ENCODE results near the gene CCR9.

CCR9 gene

GRCh38 chr3:45873036-45873435 is 13.3 kb upstream of the CCR9 start:
- DNase-seq, result no peak

GRCh38 chr3:45873638-45874037 is 12.7 kb upstream of the CCR9 start:
- no peak for DNase-seq

- DNase-seq, result no peak
These were observed 11.5 kb upstream of the CCR9 start for GRCh38 chr3:45874677-45875346.

- DNase-seq, result no peak
These were observed 8.2 kb upstream of the CCR9 start for GRCh38 chr3:45878124-45878523.

- no peak for DNase-seq
These were observed 5.6 kb upstream of the CCR9 start for GRCh38 chr3:45880725-45881077.

GRCh38 chr3:45881078-45882022 is 5.0 kb upstream of the CCR9 start:
- no peak for DNase-seq

GRCh38 chr3:45884368-45885201 is 1.8 kb upstream of the CCR9 start:
- peak in 1 of 2 donors; percentile 20 for DNase-seq

GRCh38 chr3:45887285-45887684 is 942 bp downstream of the CCR9 start:
- DNase-seq, result no peak

GRCh38 chr3:45887759-45888511 is 1.6 kb downstream of the CCR9 start:
- no peak for DNase-seq

GRCh38 chr3:45889337-45889736 is 3.0 kb downstream of the CCR9 start:
- DNase-seq, result no peak

GRCh38 chr3:45890405-45890804 is 4.1 kb downstream of the CCR9 start:
- no peak for DNase-seq

GRCh38 chr3:45892161-45892560 is 5.8 kb downstream of the CCR9 start:
- no peak for DNase-seq

GRCh38 chr3:45894015-45894414 is 7.7 kb downstream of the CCR9 start:
- DNase-seq, result no peak

GRCh38 chr3:45895686-45896468 is 9.5 kb downstream of the CCR9 start:
- no peak for DNase-seq

- DNase-seq, result no peak
These were observed 10.6 kb downstream of the CCR9 start for GRCh38 chr3:45896956-45897355.

- DNase-seq, result no peak
These were observed 18.6 kb downstream of the CCR9 start for GRCh38 chr3:45904931-45905330.

- no peak for DNase-seq
These were observed 19.4 kb downstream of the CCR9 start for GRCh38 chr3:45905755-45906154.

GRCh38 chr3:45906681-45907407 is 20.5 kb downstream of the CCR9 start:
- DNase-seq, result no peak

GRCh38 chr3:45907769-45908705 is 21.7 kb downstream of the CCR9 start:
- no peak for DNase-seq

GRCh38 chr3:45908761-45909160 is 22.4 kb downstream of the CCR9 start:
- DNase-seq, result no peak

All from inflammatory macrophage (primary cell).